Measurements from ENCODE around the gene RNF126.

DNA sequence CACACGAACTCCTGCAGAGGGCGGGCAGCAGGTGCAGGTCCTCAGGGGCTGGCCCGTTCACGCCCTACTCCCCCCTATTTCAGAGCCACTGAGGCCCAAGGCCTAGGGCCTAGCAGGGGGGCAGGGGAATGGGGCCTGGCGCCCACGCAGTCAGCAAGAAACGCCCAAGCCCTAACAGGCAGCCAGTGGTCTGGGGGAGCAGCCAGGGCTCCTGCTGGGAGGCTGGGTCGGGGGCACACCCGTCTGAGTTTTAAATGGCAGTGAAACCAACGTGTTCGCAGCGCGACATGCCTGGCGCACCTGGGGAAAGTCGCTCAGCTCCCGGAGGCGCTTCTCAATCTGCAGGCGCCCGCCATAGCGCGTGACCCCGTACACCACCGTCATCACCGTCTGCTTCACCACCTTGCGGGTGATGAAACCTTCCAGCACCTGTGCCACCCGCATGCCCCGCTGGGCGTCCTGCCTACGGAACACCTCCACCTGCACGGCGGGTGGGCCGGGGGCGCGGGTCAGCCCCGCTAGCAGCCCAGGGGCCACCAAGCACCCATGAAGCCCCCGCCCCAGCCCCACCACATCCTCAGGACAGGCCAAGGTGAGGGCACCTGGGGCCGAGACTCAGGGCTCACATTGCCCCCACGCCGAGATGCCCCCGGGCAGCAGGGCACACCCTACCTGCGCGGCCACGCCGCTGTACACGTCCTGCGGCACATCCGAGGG, 43.6 kb downstream of the RNF126 start:
- TF ChIP-seq FOXK2 (IDR thresholded peaks at IDR 0.05) = no peak
- TF ChIP-seq NFRKB (IDR thresholded peaks at IDR 0.05) = no peak
- TF ChIP-seq, protein P1, sequence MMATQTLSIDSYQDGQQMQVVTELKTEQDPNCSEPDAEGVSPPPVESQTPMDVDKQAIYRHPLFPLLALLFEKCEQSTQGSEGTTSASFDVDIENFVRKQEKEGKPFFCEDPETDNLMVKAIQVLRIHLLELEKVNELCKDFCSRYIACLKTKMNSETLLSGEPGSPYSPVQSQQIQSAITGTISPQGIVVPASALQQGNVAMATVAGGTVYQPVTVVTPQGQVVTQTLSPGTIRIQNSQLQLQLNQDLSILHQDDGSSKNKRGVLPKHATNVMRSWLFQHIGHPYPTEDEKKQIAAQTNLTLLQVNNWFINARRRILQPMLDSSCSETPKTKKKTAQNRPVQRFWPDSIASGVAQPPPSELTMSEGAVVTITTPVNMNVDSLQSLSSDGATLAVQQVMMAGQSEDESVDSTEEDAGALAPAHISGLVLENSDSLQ (IDR thresholded peaks at IDR 0.05) = no peak
